ENCODE data around the gene MBTPS2.
"Not testable (repeated sequence)": the region's sequence is repeated elsewhere in the genome, so short reads cannot be mapped to it uniquely, and the experiment has no call there.

The MBTPS2 gene

GRCh38 chrX:21856504-21856903 lies 17.1 kb downstream of the MBTPS2 start:
- no peak for DNase-seq (ENCODE audit: low spot score)

- DNase-seq (ENCODE audit: low spot score) = peak; percentile 3
These were observed 23.8 kb downstream of the MBTPS2 start for GRCh38 chrX:21863241-21863640.

- no peak for DNase-seq (ENCODE audit: low spot score)
These were observed 26.0 kb downstream of the MBTPS2 start for GRCh38 chrX:21865436-21865835.

- DNase-seq (ENCODE audit: low spot score) = peak; percentile 7
These were observed 31.1 kb downstream of the MBTPS2 start for GRCh38 chrX:21870494-21870893.

GRCh38 chrX:21873063-21873775 lies 33.8 kb downstream of the MBTPS2 start:
- peak; percentile 5 for DNase-seq (ENCODE audit: low spot score)

GRCh38 chrX:21874182-21874581 lies 34.8 kb downstream of the MBTPS2 start:
- DNase-seq (ENCODE audit: low spot score) = not testable (repeated sequence)

GRCh38 chrX:21875013-21875412 lies 35.6 kb downstream of the MBTPS2 start:
- no peak for DNase-seq (ENCODE audit: low spot score)

GRCh38 chrX:21881881-21882574 lies 42.6 kb downstream of the MBTPS2 start:
- DNase-seq (ENCODE audit: low spot score) = no peak

GRCh38 chrX:21883258-21883657 lies 43.8 kb downstream of the MBTPS2 start:
- DNase-seq (ENCODE audit: low spot score) = no peak

GRCh38 chrX:21885568-21885967 lies 46.2 kb downstream of the MBTPS2 start:
- peak; percentile 4 for DNase-seq (ENCODE audit: low spot score)

- no peak for DNase-seq (ENCODE audit: low spot score)
These were observed 65.9 kb downstream of the MBTPS2 start for GRCh38 chrX:21905313-21905712.

GRCh38 chrX:21905953-21906352 lies 66.5 kb downstream of the MBTPS2 start:
- no peak for DNase-seq (ENCODE audit: low spot score)

- peak; percentile 22 for DNase-seq (ENCODE audit: low spot score)
These were observed 67.8 kb downstream of the MBTPS2 start for GRCh38 chrX:21907260-21907659.

GRCh38 chrX:21911481-21911880 lies 72.1 kb downstream of the MBTPS2 start:
- no peak for DNase-seq (ENCODE audit: low spot score)

- DNase-seq (ENCODE audit: low spot score) = no peak
These were observed 72.8 kb downstream of the MBTPS2 start for GRCh38 chrX:21912220-21912619.

GRCh38 chrX:21912989-21913388 lies 73.6 kb downstream of the MBTPS2 start:
- DNase-seq (ENCODE audit: low spot score) = no peak

GRCh38 chrX:21926116-21926515 lies 86.7 kb downstream of the MBTPS2 start:
- DNase-seq (ENCODE audit: low spot score) = peak; percentile 10

GRCh38 chrX:21926527-21927278 lies 87.3 kb downstream of the MBTPS2 start:
- DNase-seq (ENCODE audit: low spot score) = peak; percentile 64

GRCh38 chrX:21929209-21929608 lies 89.8 kb downstream of the MBTPS2 start:
- DNase-seq (ENCODE audit: low spot score) = no peak

GRCh38 chrX:21930986-21931385 lies 91.6 kb downstream of the MBTPS2 start:
- DNase-seq (ENCODE audit: low spot score) = no peak

GRCh38 chrX:21932292-21933002 lies 93.0 kb downstream of the MBTPS2 start:
- DNase-seq (ENCODE audit: low spot score) = peak; percentile 60

- no peak for DNase-seq (ENCODE audit: low spot score)
These were observed 93.7 kb downstream of the MBTPS2 start for GRCh38 chrX:21933077-21933476.
